GM19324 (cell line): ENCODE data around the gene SHC4.

Source experiments
- ATAC-seq: cut with Tn5 transposase; IDR thresholded peaks from one replicate; pipeline ENCODE4 v1.9.1; 2021; ENCODE audit warnings: mild to moderate bottlenecking, moderate library complexity; ENCODE audit not compliant: unreplicated experiment, low FRiP score

SHC4 gene, protein sequence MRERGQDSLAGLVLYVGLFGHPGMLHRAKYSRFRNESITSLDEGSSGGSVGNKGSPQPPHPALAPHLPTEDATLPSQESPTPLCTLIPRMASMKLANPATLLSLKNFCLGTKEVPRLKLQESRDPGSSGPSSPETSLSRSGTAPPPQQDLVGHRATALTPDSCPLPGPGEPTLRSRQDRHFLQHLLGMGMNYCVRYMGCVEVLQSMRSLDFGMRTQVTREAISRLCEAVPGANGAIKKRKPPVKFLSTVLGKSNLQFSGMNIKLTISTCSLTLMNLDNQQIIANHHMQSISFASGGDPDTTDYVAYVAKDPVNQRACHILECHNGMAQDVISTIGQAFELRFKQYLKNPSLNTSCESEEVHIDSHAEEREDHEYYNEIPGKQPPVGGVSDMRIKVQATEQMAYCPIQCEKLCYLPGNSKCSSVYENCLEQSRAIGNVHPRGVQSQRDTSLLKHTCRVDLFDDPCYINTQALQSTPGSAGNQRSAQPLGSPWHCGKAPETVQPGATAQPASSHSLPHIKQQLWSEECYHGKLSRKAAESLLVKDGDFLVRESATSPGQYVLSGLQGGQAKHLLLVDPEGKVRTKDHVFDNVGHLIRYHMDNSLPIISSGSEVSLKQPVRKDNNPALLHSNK

DNA sequence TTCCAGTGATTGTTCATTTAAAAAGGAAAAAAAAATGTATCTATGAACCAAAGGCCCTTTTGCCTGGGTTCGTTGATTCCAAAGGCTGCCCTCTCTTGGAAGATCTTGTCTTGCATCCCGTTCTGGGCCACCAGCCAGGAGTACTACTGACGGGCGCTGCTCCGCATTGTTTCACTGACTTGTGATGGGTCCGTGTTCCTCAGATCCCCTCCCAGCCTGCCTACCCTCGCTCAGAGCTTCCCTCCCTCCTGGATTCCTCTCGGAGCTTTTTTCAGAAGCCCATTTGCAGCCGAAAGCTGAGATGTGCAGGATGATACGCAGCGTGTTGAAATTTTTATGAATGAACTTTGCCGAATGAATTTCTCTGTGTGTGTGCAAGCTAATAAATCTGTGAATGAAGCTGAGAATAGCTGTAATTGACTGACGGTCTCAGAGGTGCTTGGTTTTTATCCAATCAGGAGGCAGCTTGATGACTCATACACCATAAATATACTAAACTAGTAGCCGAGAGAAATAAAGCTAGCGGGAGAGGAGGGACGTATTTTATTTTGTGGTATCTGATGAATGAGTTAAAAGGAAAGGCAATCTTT lies at the start of gene SHC4:
Gene SHC4, minus strand, starts transcription at position 396 of the 590 bp plus-strand sequence. CDS start 904 bp downstream, outside the sequence.
- ATAC-seq = no peak

DNA sequence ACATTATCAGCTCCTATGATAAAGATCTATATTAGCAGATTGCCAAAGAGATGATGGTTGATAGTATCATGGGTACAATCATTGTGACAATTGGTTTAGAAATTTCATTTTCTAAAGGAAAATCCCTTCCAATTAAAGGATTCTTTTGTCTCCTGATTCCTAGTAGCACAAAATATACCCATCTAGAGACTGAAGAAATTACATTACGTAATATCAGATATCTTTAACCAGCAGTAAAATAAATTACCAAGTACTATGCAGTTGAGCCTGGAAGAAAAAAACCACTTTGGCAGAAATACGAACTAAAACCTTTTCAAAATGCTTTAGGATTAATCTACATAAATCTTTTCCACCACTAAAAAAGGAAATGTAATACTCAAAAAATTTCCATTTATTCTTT lies 35.6 kb upstream of the SHC4 start:
- no peak for ATAC-seq

DNA sequence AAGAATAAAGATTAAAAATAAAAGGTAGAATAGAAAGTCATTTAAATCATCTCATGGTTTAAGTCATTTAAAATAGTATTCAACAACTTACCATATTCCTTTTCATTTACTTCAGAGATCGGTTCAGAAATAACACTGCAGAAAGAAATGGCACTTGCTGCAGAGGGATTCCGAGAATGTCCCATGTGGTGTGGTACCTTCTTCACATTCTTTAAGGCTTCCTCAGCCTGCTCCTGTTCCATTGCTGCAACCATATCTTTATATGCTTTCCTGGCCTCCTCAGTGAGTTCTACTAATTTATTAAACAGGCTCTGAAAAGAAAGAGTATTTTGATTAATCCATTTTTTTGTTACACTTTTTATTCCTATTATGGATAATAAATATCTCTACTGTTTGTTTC lies 32.6 kb upstream of the SHC4 start:
- ATAC-seq = no peak

DNA sequence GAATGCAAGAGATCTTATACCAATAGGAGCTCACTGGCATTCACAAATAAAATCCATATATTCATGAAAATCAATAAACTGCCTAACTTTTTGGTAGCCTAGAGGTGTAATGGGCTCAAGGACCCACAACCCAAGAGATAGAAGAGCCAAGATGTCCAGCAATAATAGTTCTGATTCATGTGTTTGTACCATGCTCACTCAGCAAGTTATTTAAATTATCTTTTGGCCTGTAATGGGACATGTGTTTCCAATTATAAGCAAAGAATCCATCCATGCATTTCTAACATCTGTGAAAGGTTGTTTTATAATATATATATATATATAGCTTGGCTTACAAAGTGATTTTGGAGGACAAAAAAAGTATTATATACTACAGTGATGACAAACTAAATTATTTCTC lies 29.7 kb upstream of the SHC4 start:
- ATAC-seq = no peak

DNA sequence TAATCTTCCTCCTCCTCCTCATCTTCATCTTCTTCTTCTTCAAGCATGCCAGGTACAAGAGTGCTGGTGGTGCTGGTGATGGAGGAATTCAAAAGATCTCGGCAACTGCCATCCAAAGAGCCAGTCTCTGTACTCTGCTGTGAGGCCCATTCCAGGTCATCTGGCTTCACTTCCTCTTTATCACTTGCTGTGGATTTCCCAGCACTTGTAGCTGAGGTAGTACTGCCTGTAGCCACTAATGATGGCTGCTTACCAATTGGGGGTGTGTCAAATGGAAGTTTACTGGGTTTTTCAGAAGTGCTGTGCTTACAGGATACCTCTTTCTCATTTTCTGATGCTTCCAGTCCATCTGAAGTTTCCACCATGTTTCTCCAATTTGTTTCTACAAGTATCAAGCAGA lies 28.8 kb upstream of the SHC4 start:
- no peak for ATAC-seq

DNA sequence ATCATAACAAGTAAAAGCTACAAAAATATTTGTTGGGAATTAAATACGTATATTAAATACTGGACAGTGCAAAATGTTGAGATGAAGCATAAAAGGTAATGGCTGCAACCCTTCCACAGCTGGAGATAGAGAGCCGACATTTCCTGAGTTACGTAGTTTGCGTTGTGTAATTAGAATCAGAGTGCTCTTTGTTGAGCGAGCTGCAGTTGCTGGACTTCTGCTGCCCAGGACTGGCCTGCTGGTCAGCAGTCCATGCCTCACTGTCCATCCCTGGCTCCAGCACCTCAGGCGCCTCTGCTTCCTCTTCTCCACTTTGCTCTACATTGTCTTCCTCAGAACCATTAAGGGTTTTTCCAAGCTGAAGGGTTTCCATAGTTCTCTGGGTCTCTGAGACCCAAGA lies 28.4 kb upstream of the SHC4 start:
- no peak for ATAC-seq

DNA sequence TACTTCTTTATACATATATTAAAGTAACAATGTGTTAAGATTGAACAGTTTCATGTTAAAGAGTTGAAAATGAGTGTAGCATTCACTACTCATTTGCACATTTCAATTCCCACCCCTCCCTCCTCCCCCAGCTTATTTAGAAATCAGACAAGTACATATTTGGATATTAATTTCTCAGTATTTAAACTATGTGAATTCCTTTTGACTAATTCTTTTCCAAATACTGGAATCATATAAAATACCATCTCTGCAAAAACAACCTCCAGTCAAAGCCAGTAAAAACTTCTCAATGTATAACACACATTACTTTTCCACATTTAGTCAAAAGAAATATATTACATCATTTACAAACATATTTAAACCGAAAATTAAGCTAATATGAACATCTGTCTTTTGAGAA lies 25.5 kb upstream of the SHC4 start:
- no peak for ATAC-seq

DNA sequence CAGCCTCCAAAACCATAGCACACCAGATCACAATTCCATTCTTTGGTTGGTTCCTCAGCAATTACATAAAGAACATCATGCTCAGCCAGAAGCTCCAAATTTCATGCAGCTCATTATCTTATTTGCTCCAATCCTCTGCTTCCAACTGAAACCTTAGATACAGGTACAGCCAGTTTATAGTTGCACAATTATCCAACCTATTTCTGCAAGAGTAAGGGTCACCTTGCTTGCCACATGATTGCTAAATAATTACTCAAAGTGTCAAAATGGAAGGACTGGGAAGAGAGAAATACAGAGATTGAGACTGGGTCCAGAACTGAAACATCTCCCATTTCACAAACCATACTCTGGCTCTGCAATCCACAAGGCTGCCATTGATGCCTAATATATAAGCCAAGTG lies 23.4 kb upstream of the SHC4 start:
- no peak for ATAC-seq

DNA sequence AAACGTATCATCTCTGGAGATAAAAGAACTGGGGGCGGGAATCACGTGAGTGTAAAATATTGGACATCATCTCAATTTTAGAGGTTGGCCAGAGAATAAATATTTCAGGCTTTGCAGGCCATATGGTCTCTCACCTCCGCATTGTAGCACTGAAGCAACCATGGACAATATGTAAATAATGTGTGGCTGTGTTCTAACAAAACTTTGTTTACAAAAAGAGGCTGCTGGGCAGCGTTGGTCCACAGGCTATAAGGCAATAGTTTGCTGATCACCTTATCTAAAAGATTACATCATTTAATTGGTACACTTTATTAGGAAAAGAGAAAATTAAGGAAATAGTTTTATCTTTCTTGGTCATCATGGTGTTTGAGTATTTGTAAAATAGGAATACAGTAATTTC lies 22.5 kb upstream of the SHC4 start:
- ATAC-seq = no peak

DNA sequence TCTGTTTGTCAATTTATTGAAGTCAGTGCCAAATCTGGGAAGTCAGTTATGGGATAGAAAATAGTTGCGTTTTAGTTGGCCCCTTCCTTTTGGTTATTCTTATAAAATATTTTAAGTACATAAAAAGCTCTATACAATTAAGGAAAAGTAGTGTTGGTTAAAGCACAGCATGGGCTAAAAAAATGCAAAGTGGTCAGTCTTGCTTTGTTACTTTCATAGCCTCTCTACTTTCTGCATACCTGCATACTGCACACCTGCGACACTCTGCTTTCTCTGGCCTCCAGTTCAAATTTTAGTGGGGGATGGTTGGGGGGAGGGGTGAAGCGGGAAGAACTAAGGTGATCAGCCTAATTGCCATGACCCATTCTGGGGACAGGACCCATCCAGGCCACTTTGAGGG lies 21.8 kb upstream of the SHC4 start:
- no peak for ATAC-seq

DNA sequence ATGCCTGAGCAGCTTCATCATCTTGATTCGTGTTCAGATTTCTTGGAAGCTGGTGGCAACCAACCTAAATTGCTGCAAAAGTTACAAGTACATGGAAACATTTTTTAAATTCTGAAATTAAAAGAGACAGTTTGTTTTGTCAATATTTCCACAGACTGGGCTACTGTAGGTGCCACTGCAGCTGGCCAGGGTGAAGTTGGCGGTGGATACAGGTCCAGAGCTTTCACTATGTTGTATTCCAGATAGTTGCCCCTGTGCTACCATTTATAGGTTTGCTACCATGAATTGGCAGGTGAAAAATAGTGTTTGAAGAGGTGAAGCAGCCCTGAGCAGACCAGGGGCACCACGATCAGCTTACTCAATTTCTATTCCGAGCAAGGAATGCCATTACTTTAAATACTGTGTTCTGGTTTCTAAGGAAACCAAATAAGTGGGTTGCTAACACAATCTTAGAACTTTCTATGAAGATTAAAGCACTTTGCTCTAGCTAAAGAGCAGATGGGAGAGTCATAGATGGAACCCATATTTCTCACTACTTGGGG lies 21.2 kb upstream of the SHC4 start:
- ATAC-seq = no peak

DNA sequence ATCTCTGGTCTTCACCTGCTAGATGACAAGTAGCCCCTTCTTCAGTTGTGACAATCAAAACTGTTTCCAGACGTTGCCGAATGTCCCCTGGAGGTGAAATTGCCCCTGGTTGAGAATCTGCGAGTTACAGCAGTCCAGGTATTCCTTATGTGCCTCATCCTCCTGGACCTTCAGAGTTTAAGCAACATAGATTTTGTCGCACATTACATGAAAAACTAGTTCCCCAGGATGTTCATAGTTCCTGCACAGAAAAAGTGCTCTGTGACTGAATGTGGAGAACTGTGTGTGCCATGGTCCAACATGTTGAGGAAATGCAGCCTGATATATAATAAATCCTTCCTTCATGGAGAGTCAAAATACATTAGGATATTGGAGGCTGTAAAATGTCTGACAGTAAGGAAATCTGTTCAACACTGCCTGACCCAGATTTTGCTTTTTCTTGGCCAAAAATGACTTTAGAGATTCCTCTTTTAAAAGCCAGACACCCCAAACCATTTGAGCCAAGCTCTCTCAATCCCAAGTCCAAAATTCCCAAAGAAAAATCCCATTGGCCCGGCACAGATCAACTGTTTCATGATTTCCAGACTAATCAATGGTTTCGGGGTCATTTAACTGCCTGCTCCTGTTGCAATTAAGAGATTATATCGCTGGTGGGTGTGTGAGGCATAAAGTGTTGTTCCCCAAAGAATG lies 20.4 kb upstream of the SHC4 start:
- ATAC-seq = no peak

DNA sequence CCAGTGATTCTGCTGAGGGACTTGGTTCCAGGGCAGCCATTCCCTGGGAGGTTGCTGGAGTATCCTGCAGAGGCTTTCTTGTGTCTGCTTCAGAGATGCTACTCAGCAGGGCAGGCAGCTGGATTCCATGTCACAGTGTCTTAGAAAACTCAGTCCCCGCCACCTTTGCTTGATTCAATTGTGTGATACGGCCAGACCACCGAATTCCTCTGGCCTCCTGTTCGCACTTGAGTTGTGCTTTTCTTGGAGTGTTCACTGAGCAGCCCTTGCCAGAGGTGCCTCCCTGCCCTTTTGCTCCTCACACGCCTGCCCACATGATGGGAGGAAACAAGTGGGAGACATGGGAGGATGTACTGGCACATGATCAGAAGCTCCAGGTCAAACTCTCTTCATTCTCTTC lies 19.6 kb upstream of the SHC4 start:
- no peak for ATAC-seq

DNA sequence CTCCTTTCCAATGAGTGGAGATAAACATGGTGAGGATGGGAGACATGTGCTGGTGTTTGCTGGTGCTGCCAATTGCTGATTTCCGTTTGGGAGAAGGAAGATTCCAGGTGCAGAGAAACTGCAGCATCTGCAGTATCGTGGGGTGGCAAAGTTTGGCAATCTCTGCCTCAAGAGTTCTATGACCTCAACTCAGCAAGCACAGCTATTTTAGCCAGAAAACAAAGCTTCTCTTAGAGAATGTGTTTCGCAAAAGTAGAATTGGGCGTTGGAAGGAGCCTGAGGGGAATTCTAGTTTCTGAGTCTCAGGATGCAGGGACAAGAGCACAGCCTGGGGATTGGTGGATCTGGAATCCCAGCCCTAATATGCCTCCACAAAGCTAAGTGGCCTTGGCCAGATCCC lies 18.2 kb upstream of the SHC4 start:
- no peak for ATAC-seq

DNA sequence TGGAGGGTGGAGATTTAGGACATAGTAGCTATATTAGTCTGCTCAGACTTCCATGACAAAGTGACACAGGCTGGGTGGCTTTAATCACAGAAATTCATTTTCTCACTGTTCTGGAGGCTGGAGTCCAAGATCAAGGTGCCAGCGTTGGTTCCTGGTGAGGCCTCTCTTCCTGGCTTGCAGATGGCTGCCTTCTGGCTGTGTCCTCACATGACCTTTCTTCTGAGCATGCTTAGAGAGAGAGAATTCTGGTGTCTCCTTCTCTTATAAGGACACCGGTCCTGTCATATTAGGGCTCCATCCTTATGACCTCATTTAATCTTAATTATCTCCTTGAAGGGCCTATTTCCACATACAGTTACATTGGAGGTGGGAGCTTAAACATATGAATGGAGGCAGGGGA lies 14.9 kb upstream of the SHC4 start:
- no peak for ATAC-seq

DNA sequence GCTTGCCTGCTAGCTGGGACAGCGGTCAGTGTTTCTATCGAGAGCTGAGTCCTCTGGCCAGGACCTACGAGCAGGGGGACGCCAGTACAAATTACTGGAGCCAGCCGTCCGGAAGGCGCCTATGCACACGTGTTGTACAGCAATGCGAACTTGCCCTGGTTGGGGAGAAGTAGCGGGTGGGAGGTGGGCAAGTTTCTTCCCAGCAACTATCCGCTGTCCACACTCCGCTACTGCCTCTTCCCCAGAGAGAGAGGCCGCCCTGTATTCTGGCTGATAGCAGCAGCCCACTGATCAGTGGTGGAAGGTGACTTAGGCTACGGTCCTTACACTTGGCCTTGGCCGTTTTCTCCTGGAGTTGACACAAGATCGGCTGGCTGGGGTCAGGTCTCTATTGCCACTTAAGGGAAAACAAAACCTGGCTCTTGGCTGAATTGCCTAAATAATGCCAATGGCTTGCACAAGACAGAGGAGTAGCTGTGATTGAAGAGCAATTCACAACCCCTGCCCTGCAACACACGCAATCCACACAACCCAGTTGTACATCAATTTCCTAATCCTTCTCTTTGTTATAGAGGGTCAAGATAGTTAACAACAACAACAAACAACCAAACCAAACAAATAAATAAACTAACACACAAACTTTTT lies 12.8 kb upstream of the SHC4 start:
- no peak for ATAC-seq

DNA sequence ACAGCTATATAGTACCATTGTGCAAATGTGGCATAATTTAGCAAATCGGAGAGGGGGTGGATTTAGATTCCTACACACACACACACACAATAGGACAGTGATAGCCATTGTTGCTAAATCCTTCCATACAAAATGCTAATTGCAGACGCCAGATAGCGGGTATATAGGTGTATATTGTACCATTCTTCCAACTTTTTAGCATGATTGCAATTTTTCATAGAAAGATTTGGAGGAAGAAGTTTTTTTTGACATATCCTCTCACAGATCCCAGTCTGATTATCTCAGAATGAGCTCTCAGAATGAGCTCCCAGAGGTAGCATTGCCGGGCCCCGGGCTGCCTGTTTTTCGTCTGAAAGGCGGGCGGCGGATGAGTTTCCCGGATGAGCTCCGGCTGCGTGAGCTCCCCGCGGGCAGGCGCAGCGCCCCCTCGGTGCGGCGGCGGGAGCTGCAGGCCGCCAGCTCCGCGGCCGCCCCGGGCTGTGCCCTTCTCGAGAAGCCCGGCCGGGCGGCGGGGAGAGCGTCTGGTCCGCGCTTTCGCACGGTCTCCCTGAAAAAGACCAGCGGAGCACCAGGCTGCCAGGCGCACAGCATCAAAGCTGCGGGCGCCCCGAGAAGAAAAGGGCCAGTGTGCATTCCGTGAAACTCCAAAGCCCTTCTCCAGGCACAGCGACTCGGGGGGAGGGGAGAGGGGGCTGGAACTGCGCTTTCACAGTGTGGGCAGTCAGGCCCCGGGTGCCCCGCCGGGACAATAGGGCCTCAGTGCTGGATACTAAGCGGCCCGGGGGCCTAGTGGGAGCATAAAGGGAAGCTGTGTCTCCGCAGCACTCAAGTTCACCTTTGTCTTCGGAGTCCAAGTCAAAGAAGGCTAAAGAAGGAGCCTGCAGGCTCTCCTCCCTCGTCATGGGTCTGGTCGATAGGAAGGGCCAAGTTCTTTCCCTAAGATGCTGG lies 12.0 kb upstream of the SHC4 start:
- ATAC-seq = peak; percentile 86

DNA sequence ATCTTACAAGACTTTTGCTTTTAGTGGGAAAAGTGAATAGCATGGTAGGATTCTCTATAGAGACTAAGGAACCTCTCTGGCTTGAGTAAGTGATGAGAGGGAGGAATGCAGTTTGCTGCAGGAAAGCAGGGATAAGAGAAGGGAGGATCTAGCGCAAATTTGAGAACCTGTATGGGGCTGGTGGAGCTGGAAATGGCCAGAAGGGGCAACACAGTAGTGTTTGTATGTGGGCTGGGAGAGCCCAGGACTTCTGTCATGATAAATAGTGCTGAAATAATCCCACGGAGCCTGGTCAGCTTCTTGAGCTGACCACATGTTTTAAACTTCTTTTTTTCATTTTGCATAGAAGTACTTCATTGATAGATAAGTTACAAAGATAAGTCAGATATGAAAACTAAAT lies 11.2 kb upstream of the SHC4 start:
- ATAC-seq = no peak

DNA sequence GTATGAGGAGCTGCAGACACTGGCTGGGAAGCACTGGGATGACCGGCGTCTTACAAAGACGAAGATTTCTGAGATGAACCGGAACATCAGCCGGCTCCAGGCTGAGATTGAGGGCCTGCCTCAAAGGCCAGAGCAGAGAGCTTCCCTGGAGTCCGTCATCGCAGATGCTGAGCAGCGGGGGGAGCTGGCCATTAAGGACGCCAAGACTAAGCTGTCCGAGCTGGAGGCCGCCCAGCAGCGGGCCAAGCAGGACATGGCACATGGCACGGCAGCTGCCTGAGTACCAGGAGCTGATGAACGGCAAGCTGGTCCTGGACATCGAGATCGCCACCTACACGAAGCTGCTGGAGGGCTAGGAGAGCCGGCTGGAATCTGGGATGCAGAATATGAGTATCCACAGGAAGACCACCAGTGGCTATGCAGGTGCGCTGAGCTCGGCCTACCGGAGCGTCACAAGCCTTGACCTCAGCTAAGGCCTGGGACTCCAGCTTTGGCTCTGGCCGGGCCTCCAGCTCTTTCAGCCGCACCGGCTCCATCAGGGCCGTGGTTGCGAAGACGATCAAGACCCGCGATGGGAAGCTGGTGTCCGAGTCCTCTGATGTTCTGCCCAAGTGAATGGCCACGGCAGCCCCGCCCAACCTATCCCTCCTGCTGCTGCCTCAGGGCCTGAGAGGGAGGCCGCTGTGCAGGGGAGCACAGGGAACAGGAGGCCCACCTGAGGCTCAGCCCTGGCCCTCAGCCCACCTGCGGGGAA lies 9.2 kb upstream of the SHC4 start:
- ATAC-seq = no peak
